Anterior cingulate cortex (tissue), 58 donors: ENCODE measurements around the gene ANXA8L1.
A peak's percentile ranks its signal among the peaks of the same experiment; 100 is the strongest.
"Not testable (repeated sequence)": the region's sequence is repeated elsewhere in the genome, so short reads cannot be mapped to it uniquely, and the experiment has no call there.

Experiments used
- DNase-seq, 58 donors: peaks; one replicate each; lab custom pipeline; 2025; lab: John Stamatoyannopoulos, UW

Gene ANXA8L1, protein sequence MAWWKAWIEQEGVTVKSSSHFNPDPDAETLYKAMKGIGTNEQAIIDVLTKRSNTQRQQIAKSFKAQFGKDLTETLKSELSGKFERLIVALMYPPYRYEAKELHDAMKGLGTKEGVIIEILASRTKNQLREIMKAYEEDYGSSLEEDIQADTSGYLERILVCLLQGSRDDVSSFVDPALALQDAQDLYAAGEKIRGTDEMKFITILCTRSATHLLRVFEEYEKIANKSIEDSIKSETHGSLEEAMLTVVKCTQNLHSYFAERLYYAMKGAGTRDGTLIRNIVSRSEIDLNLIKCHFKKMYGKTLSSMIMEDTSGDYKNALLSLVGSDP

DNA sequence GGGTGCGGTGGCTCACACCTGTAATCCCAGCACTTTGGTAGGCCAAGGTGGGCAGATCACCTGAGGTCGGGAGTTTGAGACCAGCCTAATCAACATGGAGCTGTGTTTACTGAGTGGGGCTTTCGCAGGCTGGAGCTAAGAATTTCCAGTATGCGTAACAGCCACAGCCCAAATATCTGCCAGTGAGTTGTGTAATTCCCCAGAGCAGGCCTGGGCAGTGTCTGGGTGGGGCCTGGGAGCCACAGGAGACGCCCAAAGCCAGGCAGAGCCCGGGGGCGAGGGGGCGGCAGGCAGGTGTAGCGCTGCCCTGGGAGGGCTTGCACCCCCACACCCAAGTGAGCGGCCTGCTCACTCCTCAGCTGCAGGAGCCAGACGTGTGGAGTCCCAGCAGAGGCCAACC lies at the start of gene ANXA8L1:
TSS of gene ANXA8L1 (plus strand) at position 371 of the 400 bp plus-strand sequence. CDS start 76 bp downstream, outside the sequence.
- not testable (repeated sequence) for DNase-seq

DNA sequence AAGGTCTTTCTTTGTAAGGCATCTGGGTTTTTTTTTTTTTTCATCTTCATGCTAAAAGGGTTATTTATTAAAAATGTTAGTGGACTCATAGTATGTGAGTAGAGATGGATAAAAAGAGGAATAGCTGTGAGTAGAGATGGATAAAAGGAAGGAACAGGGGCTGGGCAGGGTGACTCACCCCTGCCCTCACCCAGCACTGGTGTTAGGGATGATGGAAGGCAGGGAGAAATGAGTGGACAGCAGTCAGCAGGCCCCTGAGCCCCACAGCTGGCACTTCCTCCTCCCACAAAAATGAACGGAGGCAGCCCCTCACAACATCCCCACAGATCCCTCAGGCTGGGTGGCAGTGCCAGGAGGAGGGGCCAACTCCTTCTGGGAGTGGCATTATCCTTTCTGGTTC lies 49.5 kb upstream of the ANXA8L1 start:
- DNase-seq, result no peak

DNA sequence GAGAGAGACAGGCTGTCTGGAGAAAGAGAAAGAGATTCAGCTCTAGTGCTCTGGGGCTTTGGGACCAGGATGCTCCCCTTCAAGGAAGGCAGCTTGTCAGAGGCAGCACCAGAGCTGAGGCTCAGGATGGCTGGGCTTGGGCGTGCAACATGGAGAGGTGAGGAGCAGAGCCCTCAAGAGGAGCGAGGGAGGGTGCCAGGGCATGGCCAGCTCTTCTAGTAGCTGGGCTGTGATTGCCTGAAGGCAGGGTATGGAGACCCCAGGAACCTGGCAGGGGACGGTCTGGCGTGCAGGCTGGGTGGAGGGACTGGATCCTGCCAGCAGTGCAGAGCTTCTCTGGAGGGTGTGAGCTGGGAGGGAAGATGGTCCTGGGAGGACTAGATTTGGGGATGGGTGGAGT lies 48.6 kb upstream of the ANXA8L1 start:
- DNase-seq, result no peak

DNA sequence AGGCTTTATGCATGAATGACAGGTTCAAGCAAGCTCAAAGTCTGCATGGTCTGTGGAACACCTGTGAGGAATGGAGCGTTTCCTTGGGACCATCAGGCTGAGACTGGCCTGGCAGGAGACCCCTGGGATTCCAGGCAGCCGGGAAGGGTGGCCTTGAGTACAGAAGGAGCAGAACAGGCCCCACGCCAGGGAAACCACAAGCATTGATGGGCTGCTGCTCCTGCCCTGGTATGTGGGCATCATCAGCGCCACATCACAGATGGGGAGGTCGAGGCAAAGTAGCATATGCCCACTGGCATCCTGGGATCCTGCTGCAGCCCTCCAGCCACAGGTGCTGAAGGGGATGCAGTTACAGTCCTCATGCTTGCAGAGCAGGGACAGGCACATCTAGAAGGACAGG lies 47.9 kb upstream of the ANXA8L1 start:
- no peak for DNase-seq

DNA sequence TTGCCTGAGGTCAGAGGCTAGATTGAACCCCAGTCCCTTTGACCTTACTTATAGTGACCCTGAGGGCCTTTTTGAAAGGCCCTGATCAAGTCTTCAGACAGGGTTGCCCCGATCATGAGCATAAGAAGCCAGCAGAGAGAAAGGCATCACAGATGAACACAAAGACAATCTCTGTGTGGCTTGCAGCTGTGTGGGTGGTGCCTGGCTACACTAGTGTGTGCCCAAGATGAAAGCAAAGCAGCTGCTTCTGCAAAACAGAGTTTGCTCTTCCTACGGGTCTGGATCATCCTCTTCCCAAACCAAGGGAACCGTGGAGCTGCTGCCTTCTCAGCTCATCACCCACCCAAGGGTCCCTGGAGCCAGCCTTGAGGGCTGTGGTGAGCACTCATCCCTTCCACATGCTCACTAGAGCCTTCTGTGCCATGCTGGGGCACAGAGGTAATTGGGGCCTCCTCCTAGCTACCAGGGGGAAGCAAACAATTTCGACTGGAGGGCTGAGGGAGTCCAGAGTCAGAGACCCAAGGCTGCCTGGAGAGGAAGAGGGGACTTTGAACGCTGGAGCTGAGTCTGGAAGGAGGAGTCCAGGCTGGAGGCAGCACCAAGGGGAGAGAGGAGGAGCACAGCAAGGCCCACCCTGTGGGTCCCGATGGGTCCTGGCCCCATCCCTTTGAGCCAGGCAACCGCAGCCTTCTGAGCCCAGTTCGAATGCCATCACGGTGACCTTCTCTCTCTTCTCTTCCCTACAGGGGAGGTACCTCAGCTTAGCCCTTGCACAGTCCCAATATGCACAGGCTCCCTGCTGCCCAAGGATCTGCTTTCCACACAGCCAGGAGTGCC lies 46.5 kb upstream of the ANXA8L1 start:
- peak in 53 of 58 donors; percentile 3 to 93 (median 61) for DNase-seq

DNA sequence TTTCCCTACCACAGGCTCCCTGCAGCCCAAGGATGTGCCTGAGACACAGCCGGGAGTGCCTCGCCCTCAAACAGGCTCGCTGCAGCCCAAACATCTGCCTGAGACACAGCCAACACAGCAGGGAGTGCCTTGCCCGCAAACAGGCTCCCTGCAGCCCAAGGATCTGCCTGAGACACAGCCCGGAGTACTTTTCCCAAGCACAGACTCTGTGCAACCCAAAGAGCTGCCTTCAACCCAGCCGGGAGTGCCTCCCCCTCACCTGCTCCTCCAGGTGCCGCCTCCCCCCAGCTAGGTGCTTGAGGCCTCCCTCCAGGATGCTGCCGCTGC lies 45.9 kb upstream of the ANXA8L1 start:
- no peak for DNase-seq

DNA sequence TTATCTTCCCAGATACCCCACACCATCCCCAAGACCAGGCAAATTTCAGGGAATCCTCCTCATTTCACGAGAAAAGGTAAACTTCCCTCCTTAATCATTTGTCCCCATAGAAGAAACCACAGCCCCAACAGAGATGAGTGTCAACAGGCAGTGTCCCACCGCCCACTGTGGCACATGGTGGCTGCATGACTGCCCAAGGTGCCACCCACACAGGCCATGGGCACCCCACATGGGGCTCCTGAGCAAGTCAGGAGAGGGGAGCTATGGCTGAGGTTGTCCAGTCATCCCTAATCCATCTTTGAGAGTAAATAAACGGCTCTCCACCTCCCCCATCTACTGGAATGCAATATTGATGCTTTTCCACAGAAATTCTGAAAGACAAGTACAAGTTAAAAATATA lies 44.7 kb upstream of the ANXA8L1 start:
- DNase-seq, result no peak

DNA sequence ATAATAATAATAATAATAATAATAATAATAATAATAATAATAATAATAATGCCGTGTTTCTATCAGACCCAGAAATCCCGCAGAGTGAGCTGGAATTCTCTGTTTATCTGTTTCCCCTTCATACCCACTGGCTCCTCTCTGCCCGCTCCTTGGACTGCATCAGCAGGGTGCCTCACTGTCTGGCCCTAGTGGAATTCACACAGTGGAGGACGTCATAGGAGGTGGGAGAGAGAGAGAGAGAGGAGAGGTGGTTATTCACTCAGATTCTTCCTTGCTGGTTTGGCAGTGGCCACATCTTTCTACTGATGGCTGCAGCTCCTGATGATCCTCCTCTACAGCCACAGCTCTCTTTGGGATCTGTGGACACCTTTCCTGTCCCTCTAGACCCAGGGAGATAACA lies 10.1 kb upstream of the ANXA8L1 start:
- DNase-seq, result not testable (repeated sequence)

DNA sequence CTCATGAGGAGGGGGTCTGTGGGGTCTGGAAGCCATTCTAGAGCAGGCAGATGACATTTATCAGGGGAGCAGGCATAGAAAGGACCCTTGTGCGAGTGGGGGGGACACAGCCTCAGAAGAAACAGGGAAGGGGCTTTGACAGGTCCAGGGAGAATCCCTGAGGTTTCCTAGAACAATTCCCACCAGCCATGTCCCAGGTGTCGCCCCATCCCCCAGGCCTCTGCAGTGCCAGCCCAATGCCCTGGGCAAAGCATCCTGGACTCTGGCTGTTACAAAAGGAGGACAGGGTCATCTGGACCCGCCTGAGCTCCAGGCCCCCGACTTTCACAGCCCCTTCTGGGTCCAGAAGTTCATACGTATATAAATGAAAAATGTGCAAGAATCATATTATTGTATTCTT lies 8.4 kb upstream of the ANXA8L1 start:
- not testable (repeated sequence) for DNase-seq

DNA sequence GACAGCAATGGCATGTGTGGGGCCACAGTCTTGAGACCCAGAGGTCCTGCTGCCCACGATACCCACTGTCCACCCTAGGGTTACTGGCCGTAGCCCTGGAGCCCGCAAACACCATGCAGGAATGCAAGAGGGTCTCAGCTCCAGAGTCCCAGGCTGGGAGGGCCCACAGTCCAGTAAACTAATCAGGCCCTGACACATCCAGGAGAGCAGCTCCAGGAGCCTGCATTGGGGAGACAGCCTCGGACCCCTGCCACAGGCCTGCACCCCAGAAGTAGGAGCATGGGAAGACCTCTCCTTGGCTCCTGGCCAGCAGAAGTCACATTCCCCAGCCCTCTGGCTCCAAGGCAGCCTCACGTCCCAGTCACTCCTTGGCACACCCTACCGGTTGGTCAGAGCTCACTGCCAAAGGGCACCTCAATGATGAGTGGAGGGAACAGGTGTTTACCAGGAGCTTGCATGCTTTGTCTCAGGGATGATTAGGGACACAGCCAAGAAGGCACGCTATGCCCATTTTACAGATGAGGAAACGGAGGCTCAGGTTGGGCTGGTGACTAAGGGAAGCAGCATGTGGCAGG lies 7.8 kb upstream of the ANXA8L1 start:
- not testable (repeated sequence) for DNase-seq

DNA sequence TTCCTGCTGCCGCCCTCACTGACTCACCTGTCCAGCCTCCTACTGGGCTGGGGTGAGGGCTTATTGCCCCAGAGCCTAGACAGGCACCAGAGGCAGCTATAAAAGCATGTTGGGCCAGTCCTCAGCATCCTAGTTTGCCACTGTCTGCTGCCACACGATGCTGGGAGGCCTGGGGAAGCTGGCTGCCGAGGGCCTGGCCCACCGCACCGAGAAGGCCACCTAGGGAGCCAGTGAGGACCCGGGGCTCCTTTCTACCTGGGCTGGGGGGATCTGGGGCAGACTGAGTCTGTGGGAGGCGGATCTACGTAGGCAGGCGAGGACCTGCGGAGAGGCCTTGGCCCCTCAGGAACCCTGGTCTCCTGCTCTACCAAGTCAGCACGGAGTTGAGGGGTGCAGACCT lies 6.6 kb upstream of the ANXA8L1 start:
- not testable (repeated sequence) for DNase-seq

DNA sequence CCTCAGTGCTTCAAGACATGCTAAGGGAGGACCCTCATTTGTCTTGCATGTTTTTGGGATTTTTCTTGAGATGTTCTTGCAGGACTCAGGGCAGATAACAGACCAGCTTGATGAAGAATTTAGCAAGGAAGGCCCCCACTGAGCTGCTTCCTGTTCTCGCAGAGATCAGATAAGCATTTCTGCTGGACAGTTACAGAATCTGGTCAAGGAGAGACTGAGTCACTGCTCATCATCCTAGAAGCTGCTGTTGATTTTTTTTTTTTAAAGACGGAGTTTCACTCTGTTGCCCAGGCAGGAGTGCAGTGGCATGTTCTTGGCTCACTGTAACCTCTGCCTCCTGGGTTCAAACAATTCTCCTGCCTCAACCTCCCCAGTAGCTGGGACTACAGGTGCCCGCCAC lies 1.2 kb upstream of the ANXA8L1 start:
- not testable (repeated sequence) for DNase-seq

DNA sequence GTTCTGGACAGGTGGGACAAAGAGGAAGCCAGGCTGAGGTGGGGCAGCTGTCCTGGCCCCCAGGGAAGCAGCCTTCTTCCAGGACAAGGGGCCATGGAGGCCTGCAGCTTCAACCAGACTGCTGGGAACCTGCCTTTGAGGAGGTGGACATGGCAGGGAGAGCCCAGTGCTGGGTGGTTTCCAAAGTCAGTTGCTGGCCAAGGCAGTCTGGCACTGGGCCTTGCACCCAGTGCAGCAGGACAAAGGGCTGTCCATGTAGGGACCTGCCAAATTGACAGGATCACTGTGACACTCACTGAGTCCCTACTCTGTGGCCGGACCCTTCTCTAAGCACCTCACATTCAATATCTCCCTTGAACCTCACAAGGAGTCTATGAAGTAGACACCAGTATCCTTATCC lies 1.4 kb downstream of the ANXA8L1 start:
- not testable (repeated sequence) for DNase-seq

DNA sequence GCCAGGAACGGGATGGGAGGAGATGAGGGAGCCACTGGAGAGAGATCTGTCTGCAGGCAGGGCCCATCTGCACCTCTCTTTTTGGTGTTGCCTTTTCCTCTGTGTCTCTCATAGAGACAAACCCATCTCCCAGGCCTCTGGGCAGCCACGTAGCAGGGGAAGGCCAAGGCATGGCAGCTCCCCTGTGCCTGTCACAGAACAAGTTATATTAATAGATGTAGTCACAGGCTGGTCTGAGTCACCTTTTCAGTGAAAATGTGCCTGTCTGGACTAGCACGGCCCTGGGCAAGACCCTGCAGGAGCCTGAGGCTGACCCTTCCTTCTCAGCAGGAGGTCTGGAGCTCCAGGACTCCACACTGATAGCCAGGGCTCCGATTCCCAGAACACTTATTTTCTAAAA lies 2.1 kb downstream of the ANXA8L1 start:
- DNase-seq, result not testable (repeated sequence)

DNA sequence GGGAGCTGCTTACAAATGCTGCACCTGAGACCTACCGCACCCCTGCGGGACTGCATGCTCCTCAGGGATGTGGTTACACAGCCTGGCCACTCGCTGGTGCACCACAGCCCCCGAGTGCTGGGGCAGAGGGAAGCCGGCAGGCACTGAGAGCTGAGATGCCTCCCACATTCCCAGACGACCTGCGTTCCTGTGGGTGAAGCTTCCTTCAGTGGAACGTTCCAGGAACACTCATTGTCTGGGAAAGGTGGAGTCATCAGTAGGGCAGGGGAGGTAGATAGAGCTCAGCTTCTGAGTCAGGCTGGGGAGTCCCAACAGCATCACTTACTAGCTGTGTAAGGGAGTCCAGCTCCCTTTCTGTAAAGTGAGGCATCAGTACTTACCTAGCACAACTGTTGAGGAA lies 2.5 kb downstream of the ANXA8L1 start:
- not testable (repeated sequence) for DNase-seq

DNA sequence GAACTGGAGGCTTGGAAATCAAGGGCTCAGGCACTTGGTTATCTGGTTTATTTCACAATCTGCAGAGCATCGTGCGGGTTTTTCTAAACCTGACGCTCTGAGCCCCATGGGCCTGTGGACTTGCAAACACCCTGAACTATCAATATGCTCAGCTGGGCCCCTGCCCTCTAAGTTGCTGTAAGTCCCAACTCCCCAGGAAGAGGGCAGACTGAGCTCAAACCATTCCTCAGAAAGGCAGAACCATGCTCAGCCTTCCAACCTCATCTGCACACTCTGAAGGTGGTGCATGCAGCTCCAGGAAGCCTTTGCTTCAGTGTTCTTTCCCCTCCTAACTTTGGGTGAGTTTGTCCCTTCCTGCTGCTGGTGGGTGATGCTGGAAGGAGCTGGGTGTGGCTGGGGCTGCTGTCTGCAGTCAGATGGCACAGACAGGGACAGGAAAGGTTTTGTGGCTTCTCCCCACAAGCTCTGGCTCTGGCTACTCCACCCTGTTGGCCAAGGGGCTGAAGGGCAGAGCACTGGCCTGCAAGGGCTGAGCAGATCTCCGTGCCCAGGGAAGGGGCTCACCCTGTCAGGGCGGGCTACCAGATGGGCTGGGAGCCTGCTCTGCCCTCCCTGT lies 3.8 kb downstream of the ANXA8L1 start:
- not testable (repeated sequence) for DNase-seq

DNA sequence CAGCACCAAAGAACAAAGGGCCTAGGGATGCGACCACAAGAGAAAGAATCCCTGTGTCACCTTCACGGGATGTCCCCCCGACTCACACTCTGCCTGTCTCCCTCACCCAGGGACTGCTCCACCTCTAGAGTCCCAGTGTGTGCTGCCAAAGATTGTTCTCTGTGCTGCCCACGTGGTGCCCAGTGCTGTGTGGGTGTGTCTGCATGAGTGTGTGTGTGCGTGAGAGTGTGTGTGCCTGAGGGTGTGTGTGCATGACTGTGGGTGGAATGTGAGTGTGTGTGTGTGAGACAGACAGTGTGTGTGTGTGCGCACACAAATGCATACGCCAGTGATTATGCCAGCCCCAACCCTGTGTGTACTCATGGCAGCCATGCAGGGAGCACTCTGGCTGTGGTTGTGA lies 10.3 kb downstream of the ANXA8L1 start:
- not testable (repeated sequence) for DNase-seq

DNA sequence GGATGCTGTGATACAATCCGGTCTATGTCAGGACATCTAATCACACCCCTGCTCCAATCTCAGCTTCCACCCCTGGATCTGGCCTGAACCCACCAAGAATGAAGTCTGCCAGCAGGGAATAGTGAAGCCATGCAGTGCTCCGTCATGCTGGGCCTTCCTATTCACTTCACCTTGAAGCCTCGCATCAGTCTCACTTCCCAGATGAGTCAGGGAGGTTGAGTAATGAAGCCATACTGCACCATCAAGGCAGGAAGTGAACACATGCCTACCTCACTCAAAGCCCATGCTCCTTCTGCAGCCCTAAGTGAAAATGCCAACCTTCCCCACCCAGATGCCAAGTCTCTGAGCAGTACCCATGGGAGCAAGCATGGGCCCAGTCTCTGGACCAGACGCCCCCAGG lies 11.1 kb downstream of the ANXA8L1 start:
- DNase-seq, result not testable (repeated sequence)

DNA sequence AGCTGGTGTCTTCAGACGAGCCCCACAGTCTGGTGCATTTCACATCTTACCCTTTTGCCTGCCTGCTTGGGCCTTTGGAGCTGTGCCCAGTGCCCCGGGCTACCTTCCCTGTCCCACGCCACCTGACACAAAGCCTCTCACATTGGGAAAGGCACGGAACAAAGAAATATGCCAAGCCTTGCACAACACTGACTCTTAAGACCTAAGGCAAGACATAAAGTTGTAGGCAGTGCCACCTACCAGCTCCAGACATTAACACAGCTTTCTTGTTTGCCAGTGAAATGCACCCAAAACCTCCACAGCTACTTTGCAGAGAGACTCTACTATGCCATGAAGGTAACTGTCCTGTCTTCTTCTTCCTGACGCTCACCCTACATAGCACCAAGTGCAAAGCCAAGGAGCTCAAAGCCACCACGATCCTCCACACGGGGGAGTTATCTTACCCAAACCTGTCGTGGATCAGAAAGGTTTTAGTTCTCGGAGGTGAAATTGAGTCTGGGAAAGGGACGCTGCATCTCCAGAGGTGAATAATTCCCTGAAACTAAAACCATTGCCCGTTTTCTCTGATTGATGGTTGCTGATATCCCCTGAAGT lies 11.8 kb downstream of the ANXA8L1 start:
- not testable (repeated sequence) for DNase-seq

DNA sequence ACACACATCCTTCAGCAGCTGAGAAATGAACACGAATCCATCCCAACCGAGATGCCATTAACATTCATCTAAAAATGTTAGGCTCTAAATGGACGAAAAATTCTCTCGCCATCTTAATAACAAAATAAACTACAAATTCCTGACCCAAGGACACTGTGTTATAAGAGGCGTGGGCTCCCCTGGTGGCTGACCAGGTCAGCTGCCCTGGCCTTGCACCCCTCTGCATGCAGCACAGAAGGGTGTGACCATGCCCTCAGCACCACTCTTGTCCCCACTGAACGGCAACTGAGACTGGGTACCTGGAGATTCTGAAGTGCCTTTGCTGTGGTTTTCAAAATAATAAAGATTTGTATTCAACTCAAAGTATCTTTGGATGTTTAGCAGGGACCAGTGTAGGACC lies 15.8 kb downstream of the ANXA8L1 start:
- not testable (repeated sequence) for DNase-seq
